ENCODE measurements around the gene SRPK3. TPM values are rescaled to one million over a fixed set of nuclear protein-coding genes. Genes with fewer than 3 reads are reported as not detected.
A peak's percentile ranks its signal among the peaks of the same experiment; 100 is the strongest.

Gene SRPK3
- total and polyA plus RNA-seq, 2 experiments from 2014 or later = 0.15 TPM; not detected in 1

DNA sequence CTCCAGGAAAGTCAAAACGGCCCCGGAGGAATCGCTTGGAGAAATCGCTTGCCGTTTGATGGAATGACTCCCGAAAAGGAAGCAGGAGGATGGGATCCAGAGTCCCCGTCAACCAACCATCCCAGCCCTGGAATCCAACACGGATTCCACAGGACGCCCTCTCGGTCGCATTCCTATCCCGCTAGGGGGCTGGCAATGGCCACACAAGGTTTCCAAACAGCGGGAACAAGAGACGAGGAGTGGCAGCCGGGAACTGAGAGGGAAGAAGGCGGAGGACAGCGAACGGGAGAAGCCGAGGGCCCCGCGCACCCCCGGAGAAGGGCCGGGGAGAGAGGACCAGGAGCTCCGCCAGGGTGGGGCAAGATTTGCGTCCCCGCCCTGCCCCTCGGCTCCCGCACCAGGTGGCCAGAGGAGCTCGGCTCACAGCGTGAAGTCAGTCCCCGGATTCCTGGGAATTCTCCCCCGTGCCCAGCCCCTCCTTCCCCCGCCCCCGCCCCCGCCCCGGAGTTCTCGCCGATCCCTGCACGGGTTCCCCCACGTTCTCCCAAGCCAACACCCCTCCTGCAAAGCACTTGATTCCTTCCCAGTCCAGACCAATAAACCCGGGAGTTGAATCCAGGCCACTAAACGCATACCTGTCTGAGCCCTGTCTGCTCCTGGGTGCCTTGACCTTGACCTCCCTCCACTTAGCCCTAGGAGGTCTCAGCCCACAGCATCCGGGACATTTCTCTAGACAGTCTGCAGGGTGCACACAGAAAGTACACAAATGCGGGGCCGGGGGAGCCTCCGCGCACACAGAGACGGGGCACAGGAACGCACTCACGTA lies 48.1 kb downstream of the SRPK3 start (continued):
- TF ChIP-seq, protein P1, sequence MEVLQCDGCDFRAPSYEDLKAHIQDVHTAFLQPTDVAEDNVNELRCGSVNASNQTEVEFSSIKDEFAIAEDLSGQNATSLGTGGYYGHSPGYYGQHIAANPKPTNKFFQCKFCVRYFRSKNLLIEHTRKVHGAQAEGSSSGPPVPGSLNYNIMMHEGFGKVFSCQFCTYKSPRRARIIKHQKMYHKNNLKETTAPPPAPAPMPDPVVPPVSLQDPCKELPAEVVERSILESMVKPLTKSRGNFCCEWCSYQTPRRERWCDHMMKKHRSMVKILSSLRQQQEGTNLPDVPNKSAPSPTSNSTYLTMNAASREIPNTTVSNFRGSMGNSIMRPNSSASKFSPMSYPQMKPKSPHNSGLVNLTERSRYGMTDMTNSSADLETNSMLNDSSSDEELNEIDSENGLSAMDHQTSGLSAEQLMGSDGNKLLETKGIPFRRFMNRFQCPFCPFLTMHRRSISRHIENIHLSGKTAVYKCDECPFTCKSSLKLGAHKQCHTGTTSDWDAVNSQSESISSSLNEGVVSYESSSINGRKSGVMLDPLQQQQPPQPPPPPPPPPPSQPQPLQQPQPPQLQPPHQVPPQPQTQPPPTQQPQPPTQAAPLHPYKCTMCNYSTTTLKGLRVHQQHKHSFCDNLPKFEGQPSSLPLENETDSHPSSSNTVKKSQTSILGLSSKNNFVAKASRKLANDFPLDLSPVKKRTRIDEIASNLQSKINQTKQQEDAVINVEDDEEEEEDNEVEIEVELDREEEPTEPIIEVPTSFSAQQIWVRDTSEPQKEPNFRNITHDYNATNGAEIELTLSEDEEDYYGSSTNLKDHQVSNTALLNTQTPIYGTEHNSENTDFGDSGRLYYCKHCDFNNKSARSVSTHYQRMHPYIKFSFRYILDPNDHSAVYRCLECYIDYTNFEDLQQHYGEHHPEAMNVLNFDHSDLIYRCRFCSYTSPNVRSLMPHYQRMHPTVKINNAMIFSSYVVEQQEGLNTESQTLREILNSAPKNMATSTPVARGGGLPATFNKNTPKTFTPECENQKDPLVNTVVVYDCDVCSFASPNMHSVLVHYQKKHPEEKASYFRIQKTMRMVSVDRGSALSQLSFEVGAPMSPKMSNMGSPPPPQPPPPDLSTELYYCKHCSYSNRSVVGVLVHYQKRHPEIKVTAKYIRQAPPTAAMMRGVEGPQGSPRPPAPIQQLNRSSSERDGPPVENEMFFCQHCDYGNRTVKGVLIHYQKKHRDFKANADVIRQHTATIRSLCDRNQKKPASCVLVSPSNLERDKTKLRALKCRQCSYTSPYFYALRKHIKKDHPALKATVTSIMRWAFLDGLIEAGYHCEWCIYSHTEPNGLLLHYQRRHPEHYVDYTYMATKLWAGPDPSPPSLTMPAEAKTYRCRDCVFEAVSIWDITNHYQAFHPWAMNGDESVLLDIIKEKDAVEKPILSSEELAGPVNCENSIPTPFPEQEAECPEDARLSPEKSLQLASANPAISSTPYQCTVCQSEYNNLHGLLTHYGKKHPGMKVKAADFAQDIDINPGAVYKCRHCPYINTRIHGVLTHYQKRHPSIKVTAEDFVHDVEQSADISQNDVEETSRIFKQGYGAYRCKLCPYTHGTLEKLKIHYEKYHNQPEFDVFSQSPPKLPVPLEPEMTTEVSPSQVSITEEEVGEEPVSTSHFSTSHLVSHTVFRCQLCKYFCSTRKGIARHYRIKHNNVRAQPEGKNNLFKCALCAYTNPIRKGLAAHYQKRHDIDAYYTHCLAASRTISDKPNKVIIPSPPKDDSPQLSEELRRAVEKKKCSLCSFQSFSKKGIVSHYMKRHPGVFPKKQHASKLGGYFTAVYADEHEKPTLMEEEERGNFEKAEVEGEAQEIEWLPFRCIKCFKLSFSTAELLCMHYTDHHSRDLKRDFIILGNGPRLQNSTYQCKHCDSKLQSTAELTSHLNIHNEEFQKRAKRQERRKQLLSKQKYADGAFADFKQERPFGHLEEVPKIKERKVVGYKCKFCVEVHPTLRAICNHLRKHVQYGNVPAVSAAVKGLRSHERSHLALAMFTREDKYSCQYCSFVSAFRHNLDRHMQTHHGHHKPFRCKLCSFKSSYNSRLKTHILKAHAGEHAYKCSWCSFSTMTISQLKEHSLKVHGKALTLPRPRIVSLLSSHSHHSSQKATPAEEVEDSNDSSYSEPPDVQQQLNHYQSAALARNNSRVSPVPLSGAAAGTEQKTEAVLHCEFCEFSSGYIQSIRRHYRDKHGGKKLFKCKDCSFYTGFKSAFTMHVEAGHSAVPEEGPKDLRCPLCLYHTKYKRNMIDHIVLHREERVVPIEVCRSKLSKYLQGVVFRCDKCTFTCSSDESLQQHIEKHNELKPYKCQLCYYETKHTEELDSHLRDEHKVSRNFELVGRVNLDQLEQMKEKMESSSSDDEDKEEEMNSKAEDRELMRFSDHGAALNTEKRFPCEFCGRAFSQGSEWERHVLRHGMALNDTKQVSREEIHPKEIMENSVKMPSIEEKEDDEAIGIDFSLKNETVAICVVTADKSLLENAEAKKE (CRISPR knock-in tag; IDR thresholded peaks at IDR 0.05) = no peak
- TF ChIP-seq NANOG (IDR thresholded peaks at IDR 0.05; ENCODE audit: borderline replicate concordance) (no peak), JUNB (IDR thresholded peaks at IDR 0.05; ENCODE audit: unreplicated experiment) (no peak)

DNA sequence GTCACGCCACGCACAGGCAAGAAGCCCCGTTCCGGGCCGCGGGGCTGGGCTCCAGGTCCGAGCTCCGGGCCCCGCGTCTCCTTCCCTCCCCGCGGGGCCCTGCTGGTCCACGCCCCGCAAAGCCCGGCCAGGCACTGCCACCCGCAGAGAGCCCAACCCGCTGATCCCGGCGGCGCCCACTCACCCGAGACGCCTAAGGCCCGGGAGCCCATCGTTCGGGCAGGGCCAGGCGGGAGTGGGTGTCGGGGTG lies 48.6 kb downstream of the SRPK3 start:
- peak overlapping the region; percentile 83 for H3K4me3 Mint-ChIP-seq
- H3K4me3 ChIP-seq = peak overlapping the region; percentile 75
- no peak overlapping the region for H3K27ac Mint-ChIP-seq
- H3K79me2 ChIP-seq (replicated peaks; ENCODE audit: insufficient read depth) = peaks cover 62% of the 10 kb centered on the region
- H3K9me2 ChIP-seq (ENCODE audit: insufficient read depth) = no peaks in the 10 kb centered on the region
- peaks cover 27% of the 10 kb centered on the region for H3K4me1 ChIP-seq (ENCODE audit: insufficient read depth)
- no peak for TF ChIP-seq NANOG (IDR thresholded peaks at IDR 0.05; ENCODE audit: borderline replicate concordance)
- no peak for TF ChIP-seq EZH2 (IDR thresholded peaks at IDR 0.05; ENCODE audit: low read depth, unreplicated experiment)
- no peak for TF ChIP-seq EZH2phosphoT487 (IDR thresholded peaks at IDR 0.05; ENCODE audit: unreplicated experiment)
- no peaks in the 10 kb centered on the region for H3K27me3 ChIP-seq (ENCODE audit: insufficient read depth)
- H3K4me2 ChIP-seq = peak overlapping the region; percentile 76
- peaks cover 13% of the 10 kb centered on the region for H3K27me3 Mint-ChIP-seq (ENCODE audit: insufficient read depth, low read depth, poor library complexity)
- no peaks in the 10 kb centered on the region; the same call in 1 of the 2 replicates for H4K20me1 ChIP-seq (replicated peaks; ENCODE audit: insufficient read depth)
- H3K9me3 Mint-ChIP-seq = no peaks in the 10 kb centered on the region
- no peaks in the 10 kb centered on the region for H3K36me3 ChIP-seq (ENCODE audit: insufficient read depth)
- DNase-seq (ENCODE audit: low spot score) (no peak), ATAC-seq (no peak)
- H2AFZ ChIP-seq = no peak overlapping the region
- H3K27ac ChIP-seq (ENCODE audit: low read depth) = peak overlapping the region; percentile 87; the same call in 1 of the 2 replicates
- peaks cover 16% of the 10 kb centered on the region for H3K36me3 Mint-ChIP-seq (ENCODE audit: low read depth)
- peaks cover 37% of the 10 kb centered on the region for H3K4me1 Mint-ChIP-seq
- no peaks in the 10 kb centered on the region for H3F3A ChIP-seq (replicated peaks; ENCODE audit: low read depth)
